ENCODE measurements around the gene C20orf204.
A peak's percentile ranks its signal among the peaks of the same experiment; 100 is the strongest.

C20orf204 gene

GRCh38 chr20:64056639-64056888, 20.6 kb downstream of the C20orf204 start:
- DNase-seq (ENCODE audit: low spot score) = no peak

- DNase-seq (ENCODE audit: low spot score) = no peak
Measured at GRCh38 chr20:64056889-64057627, 21.1 kb downstream of the C20orf204 start.

- DNase-seq (ENCODE audit: low spot score) = peak; percentile 68
Measured at GRCh38 chr20:64057628-64058498, 21.9 kb downstream of the C20orf204 start.

GRCh38 chr20:64058536-64058935, 22.6 kb downstream of the C20orf204 start:
- DNase-seq (ENCODE audit: low spot score) = no peak

GRCh38 chr20:64062276-64062595, 26.3 kb downstream of the C20orf204 start:
- DNase-seq (ENCODE audit: low spot score) = peak; percentile 35

- peak; percentile 95 for DNase-seq (ENCODE audit: low spot score)
Measured at GRCh38 chr20:64062596-64063388, 26.8 kb downstream of the C20orf204 start, which contains the start of gene TCEA2. TSS of gene TCEA2 (plus strand) at chr20:64063198. CDS start at chr20:64063313, 115 bp downstream.

- DNase-seq (ENCODE audit: low spot score) = no peak
Measured at GRCh38 chr20:64063389-64064144, 27.6 kb downstream of the C20orf204 start.

- DNase-seq (ENCODE audit: low spot score) = peak; percentile 72
Measured at GRCh38 chr20:64064145-64064698, 28.2 kb downstream of the C20orf204 start.

- DNase-seq (ENCODE audit: low spot score) = no peak
Measured at GRCh38 chr20:64065062-64065973, 29.3 kb downstream of the C20orf204 start.

- peak; percentile 95 for DNase-seq (ENCODE audit: low spot score)
Measured at GRCh38 chr20:64065974-64066343, 30.0 kb downstream of the C20orf204 start.

- DNase-seq (ENCODE audit: low spot score) = no peak
Measured at GRCh38 chr20:64067005-64067632, 31.1 kb downstream of the C20orf204 start.

GRCh38 chr20:64067733-64068307, 31.8 kb downstream of the C20orf204 start:
- no peak for DNase-seq (ENCODE audit: low spot score)

- DNase-seq (ENCODE audit: low spot score) = no peak
Measured at GRCh38 chr20:64068386-64069208, 32.6 kb downstream of the C20orf204 start.

- DNase-seq (ENCODE audit: low spot score) = no peak
Measured at GRCh38 chr20:64069209-64069613, 33.2 kb downstream of the C20orf204 start.

- DNase-seq (ENCODE audit: low spot score) = peak; percentile 41
Measured at GRCh38 chr20:64069614-64070243, 33.7 kb downstream of the C20orf204 start.

GRCh38 chr20:64070244-64070993, 34.4 kb downstream of the C20orf204 start:
- no peak for DNase-seq (ENCODE audit: low spot score)
